ENCODE measurements around the gene ALPL.

- TF ChIP-seq HES2 (IDR thresholded peaks at IDR 0.05) (no peak), ZSCAN20 (CRISPR knock-in tag; IDR thresholded peaks at IDR 0.05) (no peak), SMC3 (IDR thresholded peaks at IDR 0.05) (no peak), CBX8 (IDR thresholded peaks at IDR 0.05) (no peak), ZNF302 (CRISPR knock-in tag; IDR thresholded peaks at IDR 0.05) (no peak), CTCF (IDR thresholded peaks at IDR 0.05) (no peak), EHMT2 (IDR thresholded peaks at IDR 0.05; ENCODE audit: low read depth) (no peak), POLR2A (IDR thresholded peaks at IDR 0.05; ENCODE audit: low read length) (no peak), RAD21 (conservative IDR thresholded peaks at IDR 0.05 in 1 of 2, IDR thresholded peaks at IDR 0.05 in 1 of 2) (no peak), ZC3H11A (IDR thresholded peaks at IDR 0.05) (no peak), EP300 (IDR thresholded peaks at IDR 0.05) (no peak), RCOR1 (IDR thresholded peaks at IDR 0.05; ENCODE audit: low read depth, low read length) (no peak), KDM1A (IDR thresholded peaks at IDR 0.05; ENCODE audit: low read depth) (no peak), RFX5 (IDR thresholded peaks at IDR 0.05) (no peak)
These were observed 60.8 kb downstream of the ALPL start for GRCh38 chr1:21569820-21570527.

All from A549 (cell line).